Hepatocyte (in vitro differentiated cells): ENCODE measurements around the gene KRTAP10-5. TPM values are rescaled to one million over a fixed set of nuclear protein-coding genes. Genes with fewer than 3 reads are reported as not detected.

Experiments
- DNase-seq: peaks from one replicate; pipeline ENCODE4 v3.0.0-alpha.2; 2016; ENCODE audit warnings: low spot score
- H2AFZ ChIP-seq: fragments of 200-600 bp; sonication (generic); 2 replicates; pipeline ENCODE4 v1.6.0; 2016; ENCODE audit warnings: antibody characterized with exemption, mild to moderate bottlenecking
- H3K27ac ChIP-seq: fragments of 200-600 bp; sonication (generic); 2 replicates; pipeline ENCODE4 v1.5.1; 2016; ENCODE audit warnings: mild to moderate bottlenecking
- H3K27me3 ChIP-seq: fragments of 200-600 bp; sonication (generic); 2 replicates; pipeline ENCODE4 v1.6.1; 2016
- H3K36me3 ChIP-seq: fragments of 200-600 bp; sonication (generic); replicated peaks from 2 replicates; pipeline ENCODE4 v1.5.1; 2016; ENCODE audit warnings: low read depth; ENCODE audit not compliant: insufficient read depth
- H3K4me1 ChIP-seq: fragments of 200-600 bp; sonication (generic); 2 replicates; pipeline ENCODE4 v1.5.1; 2016; ENCODE audit warnings: mild to moderate bottlenecking, moderate library complexity; ENCODE audit not compliant: insufficient read depth
- H3K4me2 ChIP-seq: fragments of 200-600 bp; sonication (generic); 2 replicates; pipeline ENCODE4 v1.6.0; 2016
- H3K4me3 ChIP-seq: fragments of 200-600 bp; sonication (generic); 2 replicates; pipeline ENCODE4 v1.5.1; 2016; ENCODE audit warnings: mild to moderate bottlenecking
- H3K79me2 ChIP-seq: fragments of 200-600 bp; sonication (generic); 2 replicates; pipeline ENCODE4 v1.6.0; 2017; ENCODE audit warnings: mild to moderate bottlenecking
- H3K9me2 ChIP-seq: fragments of 200-600 bp; sonication (generic); replicated peaks from 2 replicates; pipeline ENCODE4 v1.6.0; 2017; ENCODE audit warnings: mild to moderate bottlenecking; ENCODE audit not compliant: insufficient read depth
- H3K9me3 ChIP-seq: fragments of 200-600 bp; sonication (generic); 2 replicates; pipeline ENCODE4 v1.5.1; 2016; ENCODE audit warnings: low read depth, mild to moderate bottlenecking
- H4K20me1 ChIP-seq: fragments of 200-600 bp; sonication (generic); 2 replicates; pipeline ENCODE4 v1.6.0; 2016; ENCODE audit warnings: mild to moderate bottlenecking; ENCODE audit not compliant: insufficient read depth, poor library complexity, severe bottlenecking
- CTCF ChIP-seq: fragments of 200-600 bp; sonication (generic); IDR thresholded peaks from 2 replicates; pipeline ENCODE4 v1.5.1; 2016; ENCODE audit warnings: antibody characterized with exemption, mild to moderate bottlenecking; ENCODE audit not compliant: poor library complexity
- EZH2 ChIP-seq: fragments of 200-600 bp; sonication (generic); IDR thresholded peaks from 2 replicates; pipeline ENCODE4 v1.6.1; 2016; ENCODE audit warnings: antibody characterized with exemption, mild to moderate bottlenecking, borderline replicate concordance
- EZH2phosphoT487 ChIP-seq: fragments of 200-600 bp; sonication (generic); IDR thresholded peaks from one replicate; pipeline ENCODE4 v1.6.1; 2018; ENCODE audit warnings: antibody characterized with exemption, mild to moderate bottlenecking, low read depth, moderate library complexity; ENCODE audit not compliant: unreplicated experiment, severe bottlenecking
- WGBS: methylation state at CpG from one replicate; pipeline ENCODE4 v1.1.6; 2016; ENCODE audit warnings: low lambda C conversion rate; ENCODE audit errors: missing lambda C conversion rate; 5-methylcytosine and 5-hydroxymethylcytosine counted together
- polyA plus RNA-seq: library from polyadenylated mRNA; unstranded; fragments of >200 nt; fragmentation: Nextera tagmentation; extraction: Ambion mirVana; gene quantifications from 2 replicates; pipeline ENCODE4 v1.2.1, GENCODE V29; 2016
- total RNA-seq: library from RNA; depleted of rRNA; stranded (reverse); fragments of >200 nt; gene quantifications from 2 replicates; pipeline ENCODE4 v1.2.3, GENCODE V29; 2014

KRTAP10-5 gene
- total and polyA plus RNA-seq, 2 experiments from 2014 or later: not detected

DNA sequence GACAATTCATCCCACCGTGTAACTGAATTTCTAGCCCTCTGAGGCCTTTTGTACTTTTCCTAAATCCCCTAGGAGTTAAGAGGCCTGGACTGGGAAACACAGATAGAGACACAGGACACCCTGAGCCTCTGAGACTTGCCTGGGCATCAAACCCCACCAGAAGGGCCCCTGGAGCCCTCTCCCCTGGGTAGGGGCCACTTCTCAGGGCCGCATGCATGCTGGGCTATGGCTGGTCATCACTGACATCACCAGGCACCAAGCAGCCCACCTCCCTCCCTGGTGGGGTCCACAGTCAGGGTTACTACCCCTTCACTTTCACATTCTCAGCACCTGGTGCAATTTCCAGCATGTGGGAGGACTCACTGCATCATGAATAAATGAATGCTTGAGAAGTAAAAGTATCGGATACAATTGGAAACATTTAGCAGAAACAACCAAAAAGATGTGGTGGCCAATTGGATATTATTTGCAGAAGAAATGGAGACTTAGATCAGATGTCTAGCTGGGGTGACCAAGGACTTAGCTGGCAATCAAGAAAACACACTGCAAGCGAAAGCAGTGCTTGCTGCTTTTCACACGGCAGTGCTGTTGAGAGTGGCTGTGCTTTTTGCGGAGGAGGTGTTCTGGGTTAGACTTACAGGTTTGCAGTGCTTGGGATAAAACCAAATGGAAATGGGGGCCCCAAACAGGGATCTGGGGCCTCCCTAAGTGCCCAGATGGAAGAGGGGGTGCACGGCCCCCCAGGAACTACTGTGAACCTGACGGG is 19.0 kb upstream of the KRTAP10-5 start:
- no peaks in the 10 kb centered on the region for H3K9me2 ChIP-seq
- no peaks in the 10 kb centered on the region for H3K9me3 ChIP-seq
- no peak overlapping the region for H3K4me2 ChIP-seq
- no peaks in the 10 kb centered on the region for H3K27me3 ChIP-seq
- no peak overlapping the region for H3K4me3 ChIP-seq
- H3K36me3 ChIP-seq: no peaks in the 10 kb centered on the region
- 87% methylated on average over 8 of the region's 8 CpGs for WGBS
- no peak for DNase-seq
- H3K79me2 ChIP-seq: no peaks in the 10 kb centered on the region
- no peak overlapping the region for H2AFZ ChIP-seq
- H3K27ac ChIP-seq: no peak overlapping the region
- H4K20me1 ChIP-seq: no peaks in the 10 kb centered on the region
- no peaks in the 10 kb centered on the region for H3K4me1 ChIP-seq
- no peak for TF ChIP-seq EZH2phosphoT487
- TF ChIP-seq CTCF: no peak
- TF ChIP-seq EZH2: no peak

DNA sequence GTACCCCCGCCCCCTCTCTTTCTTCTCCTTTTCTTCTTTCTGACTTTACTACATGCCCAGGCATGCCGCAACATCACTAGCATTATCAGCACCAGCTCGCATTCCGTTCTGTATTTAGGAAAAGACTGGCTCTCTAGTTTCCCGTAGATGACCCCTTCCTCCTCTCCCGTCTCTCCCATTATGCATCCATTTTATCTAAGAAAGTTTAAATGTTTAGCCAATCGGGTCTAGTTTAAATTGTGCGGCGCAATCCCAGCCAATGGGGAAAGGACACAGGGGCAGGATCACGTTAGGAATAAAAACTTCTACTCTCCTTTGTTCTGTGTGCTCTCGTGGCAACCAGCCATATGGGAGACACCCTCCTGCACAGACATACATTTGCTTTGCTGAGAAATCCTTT is 17.7 kb upstream of the KRTAP10-5 start:
- Histone ChIP-seq H2AFZ (no peak overlapping the region), H3K79me2 (no peaks in the 10 kb centered on the region), H4K20me1 (no peaks in the 10 kb centered on the region), H3K27ac (no peak overlapping the region), H3K36me3 (no peaks in the 10 kb centered on the region), H3K4me2 (no peak overlapping the region), H3K4me3 (no peak overlapping the region), H3K9me3 (no peaks in the 10 kb centered on the region), H3K9me2 (no peaks in the 10 kb centered on the region), H3K27me3 (no peaks in the 10 kb centered on the region), H3K4me1 (peaks cover 7% of the 10 kb centered on the region)
- TF ChIP-seq EZH2 (no peak), EZH2phosphoT487 (no peak), CTCF (no peak)
- no peak for DNase-seq
- 70% methylated on average over 11 of the region's 11 CpGs for WGBS

GRCh38 chr21:44596068-44596725 is 15.8 kb upstream of the KRTAP10-5 start:
- no peak overlapping the region for H3K27ac ChIP-seq
- no peaks in the 10 kb centered on the region for H3K9me2 ChIP-seq
- TF ChIP-seq EZH2: no peak
- TF ChIP-seq EZH2phosphoT487: no peak
- TF ChIP-seq CTCF: no peak
- H3K4me3 ChIP-seq: no peak overlapping the region
- no peak overlapping the region for H3K4me2 ChIP-seq
- H4K20me1 ChIP-seq: no peaks in the 10 kb centered on the region
- H3K27me3 ChIP-seq: no peaks in the 10 kb centered on the region
- H3K4me1 ChIP-seq: peaks cover 7% of the 10 kb centered on the region
- DNase-seq: no peak
- no peaks in the 10 kb centered on the region for H3K79me2 ChIP-seq
- WGBS: 86% methylated on average over 9 of the region's 9 CpGs
- H2AFZ ChIP-seq: no peak overlapping the region
- no peaks in the 10 kb centered on the region for H3K9me3 ChIP-seq
- H3K36me3 ChIP-seq: no peaks in the 10 kb centered on the region
